Hepatocyte (in vitro differentiated cells): Measurements from ENCODE around the gene CNBD2. TPM values are rescaled to one million over a fixed set of nuclear protein-coding genes. Genes with fewer than 3 reads are reported as not detected.

ENCODE experiments used
- DNase-seq: peaks from one replicate; pipeline ENCODE4 v3.0.0-alpha.2; 2016; ENCODE audit warnings: low spot score
- H2AFZ ChIP-seq: fragments of 200-600 bp; sonication (generic); 2 replicates; pipeline ENCODE4 v1.6.0; 2016; ENCODE audit warnings: antibody characterized with exemption, mild to moderate bottlenecking
- H3K27ac ChIP-seq: fragments of 200-600 bp; sonication (generic); 2 replicates; pipeline ENCODE4 v1.5.1; 2016; ENCODE audit warnings: mild to moderate bottlenecking
- H3K27me3 ChIP-seq: fragments of 200-600 bp; sonication (generic); 2 replicates; pipeline ENCODE4 v1.6.1; 2016
- H3K36me3 ChIP-seq: fragments of 200-600 bp; sonication (generic); replicated peaks from 2 replicates; pipeline ENCODE4 v1.5.1; 2016; ENCODE audit warnings: low read depth; ENCODE audit not compliant: insufficient read depth
- H3K4me1 ChIP-seq: fragments of 200-600 bp; sonication (generic); 2 replicates; pipeline ENCODE4 v1.5.1; 2016; ENCODE audit warnings: mild to moderate bottlenecking, moderate library complexity; ENCODE audit not compliant: insufficient read depth
- H3K4me2 ChIP-seq: fragments of 200-600 bp; sonication (generic); 2 replicates; pipeline ENCODE4 v1.6.0; 2016
- H3K4me3 ChIP-seq: fragments of 200-600 bp; sonication (generic); 2 replicates; pipeline ENCODE4 v1.5.1; 2016; ENCODE audit warnings: mild to moderate bottlenecking
- H3K79me2 ChIP-seq: fragments of 200-600 bp; sonication (generic); 2 replicates; pipeline ENCODE4 v1.6.0; 2017; ENCODE audit warnings: mild to moderate bottlenecking
- H3K9me2 ChIP-seq: fragments of 200-600 bp; sonication (generic); replicated peaks from 2 replicates; pipeline ENCODE4 v1.6.0; 2017; ENCODE audit warnings: mild to moderate bottlenecking; ENCODE audit not compliant: insufficient read depth
- H3K9me3 ChIP-seq: fragments of 200-600 bp; sonication (generic); 2 replicates; pipeline ENCODE4 v1.5.1; 2016; ENCODE audit warnings: low read depth, mild to moderate bottlenecking
- H4K20me1 ChIP-seq: fragments of 200-600 bp; sonication (generic); 2 replicates; pipeline ENCODE4 v1.6.0; 2016; ENCODE audit warnings: mild to moderate bottlenecking; ENCODE audit not compliant: insufficient read depth, poor library complexity, severe bottlenecking
- EZH2 ChIP-seq: fragments of 200-600 bp; sonication (generic); IDR thresholded peaks from 2 replicates; pipeline ENCODE4 v1.6.1; 2016; ENCODE audit warnings: antibody characterized with exemption, mild to moderate bottlenecking, borderline replicate concordance
- EZH2phosphoT487 ChIP-seq: fragments of 200-600 bp; sonication (generic); IDR thresholded peaks from one replicate; pipeline ENCODE4 v1.6.1; 2018; ENCODE audit warnings: antibody characterized with exemption, mild to moderate bottlenecking, low read depth, moderate library complexity; ENCODE audit not compliant: unreplicated experiment, severe bottlenecking
- WGBS: methylation state at CpG from one replicate; pipeline ENCODE4 v1.1.6; 2016; ENCODE audit warnings: low lambda C conversion rate; ENCODE audit errors: missing lambda C conversion rate; 5-methylcytosine and 5-hydroxymethylcytosine counted together
- polyA plus RNA-seq: library from polyadenylated mRNA; unstranded; fragments of >200 nt; fragmentation: Nextera tagmentation; extraction: Ambion mirVana; gene quantifications from 2 replicates; pipeline ENCODE4 v1.2.1, GENCODE V29; 2016
- total RNA-seq: library from RNA; depleted of rRNA; stranded (reverse); fragments of >200 nt; gene quantifications from 2 replicates; pipeline ENCODE4 v1.2.3, GENCODE V29; 2014
- TF ChIP-seq, protein P1 (sequence below): fragments of 200-600 bp; sonication (generic); IDR thresholded peaks from 2 replicates; pipeline ENCODE4 v1.5.1; 2016; ENCODE audit warnings: antibody characterized with exemption, mild to moderate bottlenecking; ENCODE audit not compliant: poor library complexity

The CNBD2 gene
- total and polyA plus RNA-seq, 2 experiments from 2014 or later: 4.7 TPM; not detected in 1

GRCh38 chr20:35975576-35976373 is 7.4 kb downstream of the CNBD2 start:
- Histone ChIP-seq H3K4me2 (no peak overlapping the region), H3K4me3 (no peak overlapping the region), H3K9me2 (no peaks in the 10 kb centered on the region), H3K27me3 (no peaks in the 10 kb centered on the region), H3K27ac (no peak overlapping the region), H3K36me3 (no peaks in the 10 kb centered on the region), H3K79me2 (no peaks in the 10 kb centered on the region), H2AFZ (no peak overlapping the region), H3K9me3 (no peaks in the 10 kb centered on the region), H4K20me1 (no peaks in the 10 kb centered on the region), H3K4me1 (no peaks in the 10 kb centered on the region)
- 83% methylated on average over 9 of the region's 9 CpGs for WGBS
- no peak for DNase-seq
- TF ChIP-seq, protein P1, sequence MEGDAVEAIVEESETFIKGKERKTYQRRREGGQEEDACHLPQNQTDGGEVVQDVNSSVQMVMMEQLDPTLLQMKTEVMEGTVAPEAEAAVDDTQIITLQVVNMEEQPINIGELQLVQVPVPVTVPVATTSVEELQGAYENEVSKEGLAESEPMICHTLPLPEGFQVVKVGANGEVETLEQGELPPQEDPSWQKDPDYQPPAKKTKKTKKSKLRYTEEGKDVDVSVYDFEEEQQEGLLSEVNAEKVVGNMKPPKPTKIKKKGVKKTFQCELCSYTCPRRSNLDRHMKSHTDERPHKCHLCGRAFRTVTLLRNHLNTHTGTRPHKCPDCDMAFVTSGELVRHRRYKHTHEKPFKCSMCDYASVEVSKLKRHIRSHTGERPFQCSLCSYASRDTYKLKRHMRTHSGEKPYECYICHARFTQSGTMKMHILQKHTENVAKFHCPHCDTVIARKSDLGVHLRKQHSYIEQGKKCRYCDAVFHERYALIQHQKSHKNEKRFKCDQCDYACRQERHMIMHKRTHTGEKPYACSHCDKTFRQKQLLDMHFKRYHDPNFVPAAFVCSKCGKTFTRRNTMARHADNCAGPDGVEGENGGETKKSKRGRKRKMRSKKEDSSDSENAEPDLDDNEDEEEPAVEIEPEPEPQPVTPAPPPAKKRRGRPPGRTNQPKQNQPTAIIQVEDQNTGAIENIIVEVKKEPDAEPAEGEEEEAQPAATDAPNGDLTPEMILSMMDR: no peak
- TF ChIP-seq EZH2 (no peak), EZH2phosphoT487 (no peak)

DNA sequence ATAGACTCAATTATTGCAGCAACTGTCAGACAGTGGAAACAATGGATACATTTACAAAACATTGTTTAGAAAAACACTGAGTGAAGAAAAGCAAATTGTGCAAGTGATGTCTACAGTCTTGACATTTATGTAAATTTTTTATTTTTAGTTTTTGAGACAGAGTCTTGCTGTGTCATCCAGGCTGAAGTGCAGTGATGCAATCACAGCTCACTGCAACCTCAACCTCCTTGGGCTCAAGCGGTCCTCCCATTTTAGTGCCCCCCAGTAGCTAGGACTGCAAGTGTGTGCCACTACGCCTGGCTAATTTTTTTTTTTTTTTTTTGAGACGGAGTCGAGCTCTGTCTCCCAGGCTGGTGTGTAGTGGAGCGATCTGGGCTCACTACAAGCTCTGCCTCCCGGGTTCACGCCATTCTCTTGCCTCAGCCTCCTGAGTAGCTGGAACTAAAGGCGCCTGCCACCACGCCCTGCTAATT is 9.7 kb downstream of the CNBD2 start:
- no peaks in the 10 kb centered on the region for H3K27me3 ChIP-seq
- H3K36me3 ChIP-seq: no peaks in the 10 kb centered on the region
- 93% methylated on average over 9 of the region's 9 CpGs for WGBS
- no peak overlapping the region for H3K4me2 ChIP-seq
- DNase-seq: no peak
- H4K20me1 ChIP-seq: no peaks in the 10 kb centered on the region
- H3K9me3 ChIP-seq: no peaks in the 10 kb centered on the region
- no peak overlapping the region for H3K27ac ChIP-seq
- H3K9me2 ChIP-seq: no peaks in the 10 kb centered on the region
- no peaks in the 10 kb centered on the region for H3K79me2 ChIP-seq
- TF ChIP-seq EZH2 (no peak), EZH2phosphoT487 (no peak)
- TF ChIP-seq, protein P1: no peak
- H3K4me3 ChIP-seq: no peak overlapping the region
- no peak overlapping the region for H2AFZ ChIP-seq
- H3K4me1 ChIP-seq: no peaks in the 10 kb centered on the region

- no peaks in the 10 kb centered on the region for H4K20me1 ChIP-seq
- no peaks in the 10 kb centered on the region for H3K27me3 ChIP-seq
- H2AFZ ChIP-seq: no peak overlapping the region
- DNase-seq: no peak
- no peaks in the 10 kb centered on the region for H3K79me2 ChIP-seq
- 55% methylated on average over 5 of the region's 5 CpGs for WGBS
- no peaks in the 10 kb centered on the region for H3K9me2 ChIP-seq
- no peaks in the 10 kb centered on the region for H3K36me3 ChIP-seq
- no peak overlapping the region for H3K4me2 ChIP-seq
- TF ChIP-seq, protein P1: no peak
- TF ChIP-seq EZH2phosphoT487 (no peak), EZH2 (no peak)
- H3K4me3 ChIP-seq: no peak overlapping the region
- H3K27ac ChIP-seq: no peak overlapping the region
- H3K4me1 ChIP-seq: no peaks in the 10 kb centered on the region
- no peaks in the 10 kb centered on the region for H3K9me3 ChIP-seq
These were observed 11.2 kb downstream of the CNBD2 start for GRCh38 chr20:35979544-35979943.
